Esophagus muscularis mucosa (tissue), 4 donors: Measurements from ENCODE around the gene IFNL4.
"Not testable (repeated sequence)": the region's sequence is repeated elsewhere in the genome, so short reads cannot be mapped to it uniquely, and the experiment has no call there.

Experiments
- CTCF ChIP-seq, 3 experiments: fragments of 200-600 bp in 2 of 3; fragments of 450-650 bp in 1 of 3; sonication (generic) in 2 of 3; IDR thresholded peaks; one replicate each; pipeline ENCODE4 v1.5.1; 2017 to 2019; ENCODE audit warnings: antibody characterized with exemption in 3 of 3, mild to moderate bottlenecking in 2 of 3, moderate library complexity in 1 of 3
- EP300 ChIP-seq: sonication (generic); formaldehyde crosslinking; IDR thresholded peaks from one replicate; pipeline ENCODE4 v1.6.1; 2017; ENCODE audit warnings: antibody characterized with exemption
- POLR2A ChIP-seq: fragments of 450-650 bp; IDR thresholded peaks from one replicate; pipeline ENCODE4 v1.6.1; 2017; ENCODE audit warnings: antibody characterized with exemption, moderate library complexity, mild to moderate bottlenecking, low read depth
- POLR2AphosphoS5 ChIP-seq, 2 donors: sonication (generic); formaldehyde crosslinking; IDR thresholded peaks; one replicate each; pipeline ENCODE4 v1.6.1; 2017; ENCODE audit warnings: antibody characterized with exemption in 2 of 2

GRCh38 chr19:39219108-39219507, 29.5 kb downstream of the IFNL4 start:
- not testable (repeated sequence) for TF ChIP-seq CTCF (IDR thresholded peaks at IDR 0.05); POLR2AphosphoS5 (IDR thresholded peaks at IDR 0.05); POLR2A; EP300
